ENCODE measurements around the gene TEKT5. TPM values are rescaled to one million over a fixed set of nuclear protein-coding genes. Genes with fewer than 3 reads are reported as not detected.

Gene TEKT5
- total and polyA plus RNA-seq, 12 donors: 0.59 to 0.69 TPM; not detected in 10

DNA sequence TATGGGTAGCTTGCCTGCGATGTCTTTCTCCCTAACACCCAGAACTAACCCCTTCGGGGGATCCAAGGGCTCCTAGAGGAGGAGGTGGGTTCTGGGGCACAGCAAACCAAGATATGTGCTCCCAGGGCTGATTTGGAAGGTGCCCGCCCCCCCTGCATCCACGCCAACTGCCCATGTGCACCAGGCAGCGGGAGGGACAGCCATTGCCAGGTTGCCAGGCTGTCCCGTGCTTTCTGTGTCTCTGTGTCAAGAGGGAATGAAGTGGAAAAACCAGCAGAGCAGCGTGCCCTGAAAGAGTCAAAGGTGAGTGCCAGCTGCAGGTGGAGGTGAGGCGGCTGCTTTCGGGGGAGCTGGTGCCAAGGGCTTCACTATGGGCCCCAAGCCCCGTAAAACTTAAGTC is 6.4 kb downstream of the TEKT5 start:
- Histone ChIP-seq H3K36me3 (no peaks in the 10 kb centered on the region), H3K27ac (no peak overlapping the region), H3K9me3 (no peaks in the 10 kb centered on the region), H3K4me3 (no peak overlapping the region), H3K4me1 (peaks cover 0 to 11% (median 0%) of the 10 kb centered on the region in 9 donors), H3K27me3 (no peaks in the 10 kb centered on the region)
- DNase-seq: no peak
- WGBS, 2 donors: 91 to 96% methylated on average over 10 of the region's 10 CpGs
- ATAC-seq: no peak
- intact Hi-C loops (cut with DNase I): no loop called here
- no peak for TF ChIP-seq CTCF (IDR thresholded peaks at IDR 0.05)

GRCh38 chr16:10685709-10686108 is 9.0 kb downstream of the TEKT5 start:
- Histone ChIP-seq H3K4me1 (peaks cover 0 to 11% (median 0%) of the 10 kb centered on the region in 9 donors), H3K27ac (no peak overlapping the region), H3K4me3 (no peak overlapping the region), H3K36me3 (no peaks in the 10 kb centered on the region), H3K9me3 (no peaks in the 10 kb centered on the region), H3K27me3 (peaks cover 0 to 9% (median 0%) of the 10 kb centered on the region in 7 donors)
- no peak for TF ChIP-seq CTCF (IDR thresholded peaks at IDR 0.05)
- DNase-seq (no peak), ATAC-seq (no peak)
- WGBS, 2 donors: 78 to 87% methylated on average over 7 of the region's 7 CpGs
- intact Hi-C loops (cut with DNase I): no loop called here

- Histone ChIP-seq H3K9me3 (no peaks in the 10 kb centered on the region), H3K27me3 (peaks cover 0 to 9% (median 0%) of the 10 kb centered on the region in 7 donors), H3K4me1 (peaks cover 0 to 11% (median 0%) of the 10 kb centered on the region in 9 donors), H3K4me3 (no peak overlapping the region), H3K36me3 (no peaks in the 10 kb centered on the region), H3K27ac (peak overlapping the region in 1 of 10 donors; percentile 31)
- DNase-seq: no peak
- ATAC-seq: peak in 4 of 8 donors; percentile 12 to 31 (median 27)
- TF ChIP-seq CTCF (IDR thresholded peaks at IDR 0.05): no peak
- intact Hi-C loops (cut with DNase I): no loop called here
- 73 to 74% methylated on average over 14 of the region's 14 CpGs for WGBS, 2 donors
These were observed 10.1 kb downstream of the TEKT5 start for GRCh38 chr16:10684511-10685151.

GRCh38 chr16:10683170-10683569 is 11.6 kb downstream of the TEKT5 start:
- WGBS, 2 donors: 45 to 48% methylated on average over 8 of the region's 8 CpGs
- H3K27ac ChIP-seq: peak overlapping the region in 1 of 10 donors; percentile 31
- no peaks in the 10 kb centered on the region for H3K9me3 ChIP-seq
- TF ChIP-seq CTCF (IDR thresholded peaks at IDR 0.05): no peak
- peaks cover 0 to 11% (median 0%) of the 10 kb centered on the region in 9 donors for H3K4me1 ChIP-seq
- DNase-seq: peak in 1 of 2 donors; percentile 15
- peak in 6 of 8 donors; percentile 20 to 76 (median 47) for ATAC-seq
- no peak overlapping the region for H3K4me3 ChIP-seq
- peaks cover 0 to 9% (median 0%) of the 10 kb centered on the region in 7 donors for H3K27me3 ChIP-seq
- intact Hi-C loops (cut with DNase I): no loop called here
- no peaks in the 10 kb centered on the region for H3K36me3 ChIP-seq

Measured in heart right ventricle (tissue), 16 donors.